Medulla oblongata (tissue), 1 donor: Measurements from ENCODE around the gene CFH.
"Not testable (repeated sequence)": the region's sequence is repeated elsewhere in the genome, so short reads cannot be mapped to it uniquely, and the experiment has no call there.

Source experiments
- DNase-seq: peaks from one replicate; pipeline ENCODE4 v3.0.0-alpha.2; 2015; ENCODE audit errors: extremely low spot score

CFH gene

DNA sequence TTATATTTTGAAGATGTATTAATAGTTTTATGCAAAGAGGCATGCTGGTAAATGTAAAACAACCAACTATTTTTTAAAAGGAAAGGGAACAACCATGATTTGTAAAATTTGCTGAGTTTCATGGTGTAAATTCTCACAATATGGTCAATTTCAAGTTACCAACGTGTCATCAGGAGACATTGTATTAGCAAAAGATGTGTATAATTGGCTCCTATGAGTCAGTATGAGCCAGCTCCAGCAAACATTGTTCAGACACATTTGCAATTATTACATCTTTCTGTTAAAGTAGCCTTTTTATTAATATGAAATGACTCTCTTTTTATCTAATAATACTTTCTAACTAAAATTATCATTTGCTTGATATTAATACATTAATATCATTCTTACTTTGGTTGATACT lies 15.3 kb downstream of the CFH start:
- DNase-seq: no peak

DNA sequence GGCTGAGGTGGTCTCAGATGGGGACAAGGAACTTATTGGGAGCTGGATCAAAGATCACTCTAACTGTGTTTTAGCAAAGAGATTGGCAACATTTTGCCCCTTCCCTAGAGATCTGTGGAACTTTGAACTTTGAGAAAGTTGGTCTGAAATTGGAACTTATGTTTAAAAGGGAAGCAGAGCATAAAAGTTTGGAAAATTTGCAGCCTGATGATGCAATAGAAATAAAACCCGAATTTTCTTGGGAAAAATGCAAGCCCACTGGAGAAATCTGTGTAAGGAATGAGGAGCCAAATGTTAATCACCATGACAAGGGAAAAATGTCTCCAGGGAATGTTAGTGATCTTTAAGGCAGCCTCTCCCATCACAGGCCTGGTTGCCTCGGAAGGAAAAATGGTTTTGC lies 17.2 kb downstream of the CFH start:
- no peak for DNase-seq

GRCh38 chr1:196669693-196670092 lies 17.9 kb downstream of the CFH start:
- no peak for DNase-seq

DNA sequence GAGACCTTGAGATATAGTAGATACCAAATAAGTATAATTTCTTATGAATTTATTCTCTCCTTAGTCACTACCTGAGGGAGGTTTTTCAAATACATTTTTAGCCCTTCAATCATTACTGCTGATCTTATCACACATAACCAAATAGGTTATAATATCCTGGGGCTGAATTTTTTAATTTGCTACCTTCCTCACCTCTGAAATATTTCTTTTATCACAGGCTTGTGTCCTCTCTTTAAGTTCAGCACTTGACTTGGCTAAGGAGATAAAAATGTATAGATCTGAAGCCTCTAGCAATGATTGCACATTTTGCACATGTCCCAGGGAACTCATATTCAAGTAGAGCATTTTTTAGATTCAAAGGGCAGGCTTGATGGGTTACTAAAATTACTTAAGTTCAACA lies 23.1 kb downstream of the CFH start:
- DNase-seq: no peak

GRCh38 chr1:196677781-196678509 lies 26.1 kb downstream of the CFH start:
- DNase-seq: no peak

- no peak for DNase-seq
Measured at GRCh38 chr1:196678510-196678884, 26.7 kb downstream of the CFH start.

DNA sequence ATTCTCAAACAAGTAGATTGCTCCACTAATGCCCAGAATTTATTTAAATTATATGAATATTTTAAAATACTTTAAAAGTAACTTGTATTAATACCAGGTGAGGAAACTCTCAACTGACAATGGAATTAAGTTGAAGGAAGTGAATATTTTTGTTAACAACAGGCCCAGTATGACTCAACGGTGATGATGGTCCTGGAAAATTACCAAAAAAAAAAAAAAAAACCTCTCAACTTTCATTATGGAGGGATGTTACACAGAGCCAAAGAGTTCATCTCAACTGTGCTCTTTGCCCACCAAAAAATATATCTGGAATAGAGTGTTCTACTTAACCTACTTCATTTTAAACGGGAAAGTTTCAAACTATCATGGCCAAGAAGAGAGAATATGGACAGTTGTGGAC lies 28.3 kb downstream of the CFH start:
- DNase-seq: no peak

- no peak for DNase-seq
Measured at GRCh38 chr1:196684476-196684875, 32.6 kb downstream of the CFH start.

GRCh38 chr1:196685506-196685905 lies 33.7 kb downstream of the CFH start:
- DNase-seq: no peak

DNA sequence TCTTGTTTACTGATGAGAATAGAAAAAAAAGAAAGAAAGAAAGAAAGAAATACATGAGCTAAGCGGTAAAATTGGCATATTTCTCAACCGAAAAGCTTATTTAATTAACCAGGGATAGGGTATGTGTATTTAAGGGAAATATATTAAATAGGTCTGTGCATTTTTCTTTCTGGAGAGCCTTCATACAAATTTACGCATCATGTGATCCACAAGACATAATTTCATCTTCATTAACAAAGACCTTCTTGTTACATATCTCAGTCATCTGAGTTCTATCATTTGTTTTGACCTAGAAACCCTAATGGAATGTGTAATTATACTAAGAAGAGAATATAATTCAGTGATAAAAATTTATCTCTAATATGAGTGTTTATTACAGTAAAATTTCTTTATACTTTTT lies 37.2 kb downstream of the CFH start:
- no peak for DNase-seq

GRCh38 chr1:196690582-196690981 lies 38.7 kb downstream of the CFH start:
- no peak for DNase-seq

GRCh38 chr1:196698993-196699392 lies 47.1 kb downstream of the CFH start:
- DNase-seq: no peak

DNA sequence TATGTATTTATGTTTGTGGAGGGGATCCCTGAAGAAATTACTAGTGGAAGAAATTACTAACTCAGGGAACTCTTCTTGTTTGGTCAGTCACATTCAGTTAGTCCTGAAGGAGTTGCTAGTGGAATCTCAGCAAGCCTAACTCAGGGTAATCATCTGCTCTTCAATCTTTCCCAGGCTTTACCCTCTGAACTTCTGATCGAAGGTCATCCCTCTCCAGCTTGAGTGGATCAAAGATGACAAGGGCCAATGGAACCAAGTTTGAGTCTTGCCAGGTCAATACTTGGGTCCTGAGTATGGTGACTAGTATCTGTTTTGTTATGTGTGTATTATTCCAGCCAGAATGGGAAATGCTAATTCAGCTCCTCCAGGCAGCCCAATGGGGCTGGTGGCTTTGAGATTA lies 49.3 kb downstream of the CFH start:
- DNase-seq: no peak

- DNase-seq: not testable (repeated sequence)
Measured at GRCh38 chr1:196709892-196710291, 58.0 kb downstream of the CFH start.

DNA sequence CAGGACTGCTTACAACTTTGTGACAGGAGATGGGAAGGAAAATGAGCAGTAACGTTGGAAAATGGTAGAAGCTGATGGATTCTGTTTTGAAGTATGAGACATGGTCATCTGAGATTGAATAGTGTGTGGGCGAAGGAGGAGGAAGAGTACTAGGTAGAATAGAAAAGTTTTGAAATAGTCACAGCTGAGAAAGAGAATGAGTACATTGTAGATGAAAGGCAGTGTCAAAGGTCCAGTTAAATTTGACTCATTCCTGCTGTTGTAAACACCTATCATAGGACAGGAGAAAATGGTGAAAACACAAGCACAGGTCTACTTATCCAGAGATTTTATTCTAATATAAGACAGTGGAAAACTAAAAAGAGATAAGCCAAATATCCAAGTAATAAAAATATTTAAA lies 66.0 kb downstream of the CFH start:
- no peak for DNase-seq

DNA sequence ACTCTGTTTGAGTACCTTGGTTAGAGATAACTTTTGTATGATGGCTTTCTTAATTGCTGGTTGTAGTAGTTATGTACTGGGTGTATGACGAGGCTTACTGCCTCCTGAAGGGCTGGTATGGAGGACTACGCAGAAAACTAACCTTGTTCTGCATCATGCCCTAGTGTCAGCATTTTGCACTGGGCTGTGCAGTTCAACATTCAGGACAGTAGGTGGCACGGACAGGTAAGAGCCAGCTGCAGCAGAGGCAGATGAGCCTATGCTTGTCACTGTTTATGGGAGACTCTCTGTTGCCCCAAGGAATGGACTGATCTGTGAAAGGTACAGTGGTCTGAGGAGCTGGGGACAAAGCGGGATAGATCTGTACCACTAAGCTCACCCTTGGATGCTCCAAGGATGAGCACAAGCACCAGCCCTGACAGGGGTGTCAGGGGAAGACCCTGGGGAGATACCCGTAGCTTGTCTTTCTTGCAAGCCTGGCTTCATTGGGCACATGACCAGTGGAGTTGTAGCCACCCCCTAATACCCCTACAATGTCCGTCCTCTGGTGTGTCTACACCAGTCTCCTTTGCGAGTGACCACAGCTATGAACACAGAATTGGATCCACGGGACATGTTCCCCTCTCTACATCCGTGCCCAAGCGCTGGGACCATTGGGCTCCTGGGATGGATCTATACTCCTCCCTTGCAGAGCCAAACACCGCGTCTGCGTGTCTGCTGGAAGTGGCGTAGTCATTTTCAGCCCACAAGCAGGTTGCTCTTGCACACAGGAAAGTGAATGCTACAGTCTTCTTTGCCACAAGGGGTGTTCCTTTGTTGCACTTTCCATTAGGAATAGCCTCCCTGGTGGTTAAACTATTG lies 71.7 kb downstream of the CFH start:
- DNase-seq: no peak

GRCh38 chr1:196732526-196732925 lies 80.7 kb downstream of the CFH start:
- no peak for DNase-seq

DNA sequence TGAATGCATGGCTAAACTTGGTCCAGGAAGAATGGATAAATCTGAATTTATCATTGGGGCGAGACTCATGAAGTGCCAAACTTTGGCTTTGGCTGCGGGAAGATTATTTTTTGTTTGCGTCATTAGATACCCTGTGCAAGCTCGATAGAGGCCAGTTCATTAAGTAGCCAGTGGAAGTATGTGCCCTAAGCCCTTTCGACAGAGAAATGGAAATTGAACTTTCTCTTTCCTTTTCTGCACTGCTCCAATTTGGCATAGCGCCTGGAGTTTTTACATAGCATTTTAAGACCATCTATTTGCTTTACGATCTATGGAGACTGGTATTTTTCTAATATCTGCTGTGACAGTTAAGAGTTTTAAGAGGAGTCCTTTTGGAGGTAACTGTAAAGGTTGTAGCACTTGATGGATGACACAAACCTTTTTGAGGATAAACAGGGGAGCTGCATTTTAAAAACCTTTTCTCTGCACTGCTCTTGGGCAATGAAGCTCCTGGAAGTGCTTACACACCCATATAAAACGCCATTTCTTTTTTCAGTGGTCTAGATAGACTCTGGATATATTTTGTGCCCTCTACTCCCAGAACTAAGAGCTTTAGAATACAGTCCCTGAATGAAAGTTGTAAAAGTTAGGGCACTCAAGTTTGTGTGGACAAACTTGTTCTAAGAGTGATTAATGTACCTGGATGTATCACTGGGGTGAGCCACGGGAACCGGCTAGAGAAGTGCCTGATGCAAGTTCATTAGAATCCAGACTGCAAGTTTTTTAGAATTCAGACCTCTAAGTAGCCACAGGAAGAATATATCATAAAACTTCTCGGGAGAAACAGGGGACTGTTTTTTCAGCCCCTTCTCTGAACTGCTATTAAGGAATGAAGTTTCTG lies 81.5 kb downstream of the CFH start:
- no peak for DNase-seq

GRCh38 chr1:196734006-196734405 lies 82.2 kb downstream of the CFH start:
- no peak for DNase-seq

- DNase-seq: no peak
Measured at GRCh38 chr1:196734460-196734859, 82.6 kb downstream of the CFH start.

DNA sequence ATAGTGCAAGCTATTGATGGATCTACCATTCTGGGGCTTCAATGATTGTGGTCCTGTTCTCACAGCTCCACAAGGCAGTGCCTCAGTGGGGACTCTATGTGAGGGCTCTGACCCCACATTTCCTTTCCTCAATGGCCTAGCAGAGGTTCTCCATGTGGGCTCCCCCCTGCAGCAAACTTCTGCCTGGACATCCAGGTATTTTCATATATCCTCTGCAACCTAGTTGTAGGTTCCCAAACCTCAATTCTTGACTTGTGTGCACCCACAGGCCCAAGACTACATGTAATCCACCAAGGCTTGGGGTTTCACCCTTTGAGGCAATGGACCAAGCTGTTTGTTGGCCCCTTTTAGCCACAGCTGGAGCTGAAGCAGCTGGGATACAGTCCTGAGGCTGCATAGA lies 86.9 kb downstream of the CFH start:
- no peak for DNase-seq

DNA sequence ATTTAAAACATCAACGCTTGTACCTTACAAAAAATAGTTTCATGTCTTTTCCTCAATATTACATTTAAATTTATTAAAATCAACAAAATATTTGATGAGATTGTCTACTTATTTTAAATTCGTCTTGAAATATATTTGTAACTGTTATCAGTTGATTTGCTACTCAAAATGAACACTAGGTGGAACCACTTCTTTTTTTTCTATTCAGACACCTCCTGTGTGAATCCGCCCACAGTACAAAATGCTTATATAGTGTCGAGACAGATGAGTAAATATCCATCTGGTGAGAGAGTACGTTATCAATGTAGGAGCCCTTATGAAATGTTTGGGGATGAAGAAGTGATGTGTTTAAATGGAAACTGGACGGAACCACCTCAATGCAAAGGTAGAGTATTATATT lies 91.4 kb downstream of the CFH start:
- DNase-seq: not testable (repeated sequence)
